CD4-positive, alpha-beta T cell (primary cell): ENCODE results near the gene ARHGEF35. TPM values are rescaled to one million over a fixed set of nuclear protein-coding genes. Genes with fewer than 3 reads are reported as not detected.

ENCODE experiments used
- ATAC-seq: fragments of 200-7000 bp; cut with Tn5 transposase; one replicate; pipeline ENCODE4 v1.10.0; 2022; ENCODE audit warnings: mild to moderate bottlenecking; ENCODE audit not compliant: poor library complexity
- CTCF ChIA-PET: fragments of 350-600 bp; sonication (Branson Sonifier 250); formaldehyde crosslinking; loops from one replicate; lab custom pipeline; 2021; ENCODE audit warnings: antibody characterized with exemption, inconsistent platforms; lab: Charles Lee
- POLR2A ChIA-PET: fragments of 350-600 bp; sonication (Branson Sonifier 250); formaldehyde crosslinking; loops from one replicate; lab custom pipeline; 2021; ENCODE audit warnings: antibody characterized with exemption, inconsistent platforms; lab: Charles Lee
- DNase-seq, 14 experiments: peaks; one replicate each; pipeline ENCODE4 v3.0.0-alpha.2; 2013 to 2020; ENCODE audit warnings: mixed read lengths in 2 of 14
- H3K27ac ChIP-seq, 2 donors: one replicate each; pipeline versions ENCODE4 v1.5.1 to v1.7.0; 2013; ENCODE audit warnings: low read length in 2 of 2, low read depth in 1 of 2, mild to moderate bottlenecking in 1 of 2
- H3K27me3 ChIP-seq, 2 experiments: 1 replicate in 1 of 2; 2 replicates in 1 of 2; pipeline versions ENCODE4 v1.6.1 to v1.7.0; 2013; ENCODE audit warnings: low read length in 2 of 2, control low read depth in 1 of 2, mild to moderate bottlenecking in 1 of 2, moderate library complexity in 1 of 2; ENCODE audit not compliant: insufficient read depth in 2 of 2, control insufficient read depth in 1 of 2
- H3K36me3 ChIP-seq: one replicate; pipeline ENCODE4 v1.6.1; 2013; ENCODE audit warnings: low read length, control low read depth; ENCODE audit not compliant: insufficient read depth
- H3K4me1 ChIP-seq: one replicate; pipeline ENCODE4 v1.6.1; 2013; ENCODE audit warnings: low read length, control low read depth; ENCODE audit not compliant: insufficient read depth
- H3K4me3 ChIP-seq: one replicate; pipeline ENCODE4 v1.5.1; 2013; ENCODE audit warnings: mild to moderate bottlenecking, low read length, moderate library complexity
- H3K9me3 ChIP-seq, 2 experiments: 1 replicate in 1 of 2; 2 replicates in 1 of 2; pipeline versions ENCODE4 v1.6.1 to v1.7.0; 2013; ENCODE audit warnings: low read length in 2 of 2, mild to moderate bottlenecking in 2 of 2, control low read depth in 1 of 2, moderate library complexity in 1 of 2; ENCODE audit not compliant: control insufficient read depth in 1 of 2, insufficient read depth in 1 of 2
- H3K27ac Mint-ChIP-seq: one replicate; pipeline ENCODE4 v1.8.0; 2020; ENCODE audit warnings: mixed read lengths
- H3K27me3 Mint-ChIP-seq: one replicate; pipeline ENCODE4 v1.8.0; 2021; ENCODE audit warnings: mixed read lengths
- H3K36me3 Mint-ChIP-seq: one replicate; pipeline ENCODE4 v1.8.0; 2021; ENCODE audit warnings: low read depth, mixed read lengths
- H3K4me1 Mint-ChIP-seq: one replicate; pipeline ENCODE4 v1.8.0; 2021; ENCODE audit warnings: low read depth, mixed read lengths
- H3K4me3 Mint-ChIP-seq: one replicate; pipeline ENCODE4 v1.8.0; 2020; ENCODE audit warnings: mild to moderate bottlenecking, mixed read lengths
- H3K9me3 Mint-ChIP-seq: one replicate; pipeline ENCODE4 v1.8.0; 2020; ENCODE audit warnings: mixed read lengths
- intact Hi-C, 2 experiments: fragments of 100-400 bp; cut with DNase I in 1 of 2; cut with micrococcal nuclease in 1 of 2; formaldehyde crosslinking; loops; one replicate each; pipeline versions ENCODE4 v1.15.1 to v1.9.0; 2023 to 2025; cut with DNase I, micrococcal nuclease
- total RNA-seq, 174 experiments: library from RNA in 2 of 174; stranded (reverse) in 2 of 174; gene quantifications; one replicate each; pipeline ENCODE4 v1.2.3 and lab custom pipeline; 2021 to 2026
- TF ChIP-seq, protein P1 (sequence below): fragments of 200-600 bp; IDR thresholded peaks from one replicate; pipeline ENCODE4 v1.8.0; 2022; ENCODE audit warnings: antibody characterized with exemption, mild to moderate bottlenecking

Gene ARHGEF35
- total RNA-seq, 2 experiments from 2014 or later = 2.0 to 3.2 TPM

DNA sequence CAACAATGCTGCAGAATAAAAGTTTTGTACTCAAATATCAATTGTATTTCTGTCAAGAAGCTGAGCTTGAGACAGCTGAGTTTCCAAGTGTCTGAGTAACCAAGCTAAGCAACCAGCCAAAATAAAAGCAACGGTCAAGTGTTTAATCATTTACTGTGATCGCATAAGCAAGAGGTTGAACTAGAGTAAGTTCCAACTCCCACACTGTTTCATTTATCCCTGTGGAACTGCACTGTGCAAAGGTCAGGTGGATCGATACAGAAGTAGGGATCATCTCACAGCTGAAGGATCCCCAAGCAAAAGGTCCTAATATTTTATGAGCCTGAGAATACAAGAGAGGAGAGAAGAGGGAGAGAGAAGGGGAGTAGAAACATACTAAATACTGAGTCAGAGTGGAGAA, 51.2 kb downstream of the ARHGEF35 start:
- Histone ChIP-seq H3K27ac (no peak overlapping the region), H3K4me1 (no peaks in the 10 kb centered on the region), H3K36me3 (no peaks in the 10 kb centered on the region), H3K4me3 (no peak overlapping the region), H3K27me3 (no peaks in the 10 kb centered on the region), H3K9me3 (peaks cover 8 to 24% of the 10 kb centered on the region in 2 experiments)
- H3K9me3 Mint-ChIP-seq = peaks cover 16% of the 10 kb centered on the region
- H3K27me3 Mint-ChIP-seq = peaks cover 5% of the 10 kb centered on the region
- peaks cover 6% of the 10 kb centered on the region for H3K36me3 Mint-ChIP-seq
- intact Hi-C loops = no loop called here
- no peak for DNase-seq
- TF ChIP-seq, protein P1, sequence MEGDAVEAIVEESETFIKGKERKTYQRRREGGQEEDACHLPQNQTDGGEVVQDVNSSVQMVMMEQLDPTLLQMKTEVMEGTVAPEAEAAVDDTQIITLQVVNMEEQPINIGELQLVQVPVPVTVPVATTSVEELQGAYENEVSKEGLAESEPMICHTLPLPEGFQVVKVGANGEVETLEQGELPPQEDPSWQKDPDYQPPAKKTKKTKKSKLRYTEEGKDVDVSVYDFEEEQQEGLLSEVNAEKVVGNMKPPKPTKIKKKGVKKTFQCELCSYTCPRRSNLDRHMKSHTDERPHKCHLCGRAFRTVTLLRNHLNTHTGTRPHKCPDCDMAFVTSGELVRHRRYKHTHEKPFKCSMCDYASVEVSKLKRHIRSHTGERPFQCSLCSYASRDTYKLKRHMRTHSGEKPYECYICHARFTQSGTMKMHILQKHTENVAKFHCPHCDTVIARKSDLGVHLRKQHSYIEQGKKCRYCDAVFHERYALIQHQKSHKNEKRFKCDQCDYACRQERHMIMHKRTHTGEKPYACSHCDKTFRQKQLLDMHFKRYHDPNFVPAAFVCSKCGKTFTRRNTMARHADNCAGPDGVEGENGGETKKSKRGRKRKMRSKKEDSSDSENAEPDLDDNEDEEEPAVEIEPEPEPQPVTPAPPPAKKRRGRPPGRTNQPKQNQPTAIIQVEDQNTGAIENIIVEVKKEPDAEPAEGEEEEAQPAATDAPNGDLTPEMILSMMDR = no peak
- no peak overlapping the region for H3K4me3 Mint-ChIP-seq
- ChIA-PET POLR2A (no interaction called here), CTCF (no interaction called here)
- no peaks in the 10 kb centered on the region for H3K4me1 Mint-ChIP-seq
- H3K27ac Mint-ChIP-seq = no peak overlapping the region
- no peak for ATAC-seq

DNA sequence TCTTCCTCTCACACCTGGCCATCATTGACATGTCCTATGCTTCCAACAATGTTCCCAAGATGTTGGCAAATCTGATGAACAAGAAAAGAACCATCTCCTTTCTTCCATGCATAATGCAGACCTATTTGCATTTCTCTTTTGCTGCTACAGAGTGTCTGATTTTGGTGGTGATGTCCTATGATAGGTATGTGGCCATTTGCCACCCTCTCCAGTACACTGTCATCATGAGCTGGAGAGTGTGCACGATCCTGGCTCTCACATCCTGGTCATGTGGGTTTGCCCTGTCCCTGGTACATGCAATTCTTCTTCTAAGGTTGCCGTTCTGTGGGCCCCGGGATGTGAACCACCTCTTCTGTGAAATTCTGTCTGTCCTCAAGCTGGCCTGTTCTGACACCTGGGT, 53.4 kb downstream of the ARHGEF35 start:
- no peak overlapping the region for H3K27ac Mint-ChIP-seq
- no peaks in the 10 kb centered on the region for H3K4me1 Mint-ChIP-seq
- H3K36me3 ChIP-seq = no peaks in the 10 kb centered on the region
- intact Hi-C loops = no loop called here
- H3K9me3 ChIP-seq = peaks cover 5 to 6% of the 10 kb centered on the region in 2 experiments
- H3K36me3 Mint-ChIP-seq = no peaks in the 10 kb centered on the region
- H3K4me1 ChIP-seq = no peaks in the 10 kb centered on the region
- no peak overlapping the region for H3K27ac ChIP-seq
- ATAC-seq (no peak), DNase-seq (no peak)
- no peak overlapping the region for H3K4me3 Mint-ChIP-seq
- H3K4me3 ChIP-seq = no peak overlapping the region
- CTCF ChIA-PET = no interaction called here
- H3K27me3 ChIP-seq = no peaks in the 10 kb centered on the region
- H3K9me3 Mint-ChIP-seq = peaks cover 2% of the 10 kb centered on the region
- no peaks in the 10 kb centered on the region for H3K27me3 Mint-ChIP-seq
- POLR2A ChIA-PET = no interaction called here
- TF ChIP-seq, protein P1 = no peak

DNA sequence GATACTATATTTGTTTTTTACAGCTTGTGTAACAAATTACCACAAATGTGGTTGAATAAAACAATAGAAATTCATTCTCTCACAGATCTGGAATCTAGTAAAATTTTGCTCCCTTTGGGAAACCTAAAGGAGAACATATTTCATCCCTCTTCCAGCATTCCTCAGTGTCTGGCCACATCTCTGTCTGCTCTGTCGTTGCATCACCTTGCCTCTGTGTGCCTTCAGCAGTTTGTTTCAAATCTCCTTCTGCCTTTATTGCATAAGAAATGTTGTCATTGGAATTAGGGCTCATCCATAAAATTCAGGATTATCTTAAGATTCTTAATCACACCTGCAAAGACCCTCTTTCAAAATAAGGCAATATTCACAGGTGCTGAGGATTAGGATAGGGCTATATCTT, 58.1 kb downstream of the ARHGEF35 start:
- CTCF ChIA-PET = interaction anchor here (1.1 kb wide), 1 partner anchor 10 kb away, joined by 4 read pairs; no protein-coding TSS in a partner anchor
- TF ChIP-seq, protein P1 = no peak
- no peaks in the 10 kb centered on the region for H3K27me3 ChIP-seq
- H3K27ac ChIP-seq = no peak overlapping the region
- intact Hi-C loops = no loop called here
- no peak overlapping the region for H3K27ac Mint-ChIP-seq
- H3K9me3 Mint-ChIP-seq = no peaks in the 10 kb centered on the region
- H3K4me3 Mint-ChIP-seq = no peak overlapping the region
- H3K9me3 ChIP-seq = no peaks in the 10 kb centered on the region
- no peaks in the 10 kb centered on the region for H3K36me3 Mint-ChIP-seq
- no peaks in the 10 kb centered on the region for H3K4me1 ChIP-seq
- no peak overlapping the region for H3K4me3 ChIP-seq
- no peaks in the 10 kb centered on the region for H3K27me3 Mint-ChIP-seq
- POLR2A ChIA-PET = no interaction called here
- no peak for ATAC-seq
- no peak for DNase-seq
- no peaks in the 10 kb centered on the region for H3K36me3 ChIP-seq
- no peaks in the 10 kb centered on the region for H3K4me1 Mint-ChIP-seq

Other genes starting within 250 kb of the ARHGEF35 start
- not detected for gene OR2F1, start 241.0 kb downstream of the ARHGEF35 start, total RNA-seq
- not detected for gene OR6B1, start 195.5 kb downstream of the ARHGEF35 start, total RNA-seq
- not detected for gene OR2A5, start 146.9 kb downstream of the ARHGEF35 start, total RNA-seq
- gene OR2A25, start 126.0 kb downstream of the ARHGEF35 start, total RNA-seq = not detected
- not detected for gene OR2A12, start 109.6 kb downstream of the ARHGEF35 start, total RNA-seq
- not detected for gene OR2A2, start 86.2 kb downstream of the ARHGEF35 start, total RNA-seq
- gene OR2A14, start 72.7 kb downstream of the ARHGEF35 start, total RNA-seq = not detected
- 1 to 10 TPM in 1 of 2 experiments, under 1 TPM in 1; 0.95 to 1.2 TPM for gene CTAGE4, start 12.4 kb downstream of the ARHGEF35 start, total RNA-seq
- gene OR2A42, start 43.8 kb upstream of the ARHGEF35 start, total RNA-seq = not detected
- gene OR2A7, start 69.0 kb upstream of the ARHGEF35 start, total RNA-seq = 1 to 10 TPM; 5.4 to 5.6 TPM
- gene CTAGE8, start 73.5 kb upstream of the ARHGEF35 start, total RNA-seq = under 1 TPM; 0.17 to 0.30 TPM
- gene OR2A1, start 116.6 kb upstream of the ARHGEF35 start, total RNA-seq = under 1 TPM; 0.11 to 0.19 TPM
- gene ARHGEF5, start 159.6 kb upstream of the ARHGEF35 start, total RNA-seq = 1 to 10 TPM; 7.9 to 9.0 TPM
- gene NOBOX, start 207.9 kb upstream of the ARHGEF35 start, total RNA-seq = not detected